SU-DHL-6 (cell line): ENCODE data around the gene ANKRD44.

Experiments
- H2AFZ ChIP-seq: fragments of 200-600 bp; sonication (generic); 2 replicates; pipeline ENCODE4 v1.6.1; 2014; ENCODE audit warnings: low read depth, mild to moderate bottlenecking, moderate library complexity, mixed read lengths, antibody characterized with exemption, low read length; ENCODE audit not compliant: severe bottlenecking
- H3F3A ChIP-seq: fragments of 200-600 bp; shearing (Covaris generic); 2 replicates; pipeline ENCODE4 v1.6.0; 2016; ENCODE audit warnings: antibody characterized with exemption, mild to moderate bottlenecking; ENCODE audit not compliant: insufficient read depth
- H3K27ac ChIP-seq: fragments of 200-600 bp; sonication (generic); 2 replicates; pipeline ENCODE4 v1.5.1; 2016; ENCODE audit warnings: low read depth, mild to moderate bottlenecking, low read length, moderate library complexity, mixed read lengths
- H3K27me3 ChIP-seq: fragments of 200-600 bp; sonication (generic), shearing (Covaris generic); 2 replicates; pipeline ENCODE4 v1.6.0; 2014; ENCODE audit warnings: mild to moderate bottlenecking, low read length
- H3K36me3 ChIP-seq: fragments of 200-600 bp; sonication (generic); 2 replicates; pipeline ENCODE4 v1.6.1; 2014; ENCODE audit warnings: mild to moderate bottlenecking, low read length, mixed read lengths
- H3K4me2 ChIP-seq: fragments of 300-600, 200-600 bp; shearing (Covaris generic), sonication (generic); 2 replicates; pipeline ENCODE4 v1.6.0; 2014; ENCODE audit warnings: low read length, low read depth, mild to moderate bottlenecking; ENCODE audit not compliant: poor library complexity, severe bottlenecking
- H3K4me3 ChIP-seq: fragments of 200-600 bp; sonication (generic); 2 replicates; pipeline ENCODE4 v1.5.1; 2014; ENCODE audit warnings: antibody characterized with exemption, low read length, mild to moderate bottlenecking, mixed read lengths; ENCODE audit not compliant: insufficient read depth, poor library complexity, severe bottlenecking
- H3K79me2 ChIP-seq: fragments of 200-600 bp; sonication (generic); 2 replicates; pipeline ENCODE4 v1.6.1; 2014; ENCODE audit warnings: mild to moderate bottlenecking, low read length, moderate library complexity; ENCODE audit not compliant: insufficient read depth
- H3K9ac ChIP-seq: fragments of 200-600 bp; sonication (generic); 2 replicates; pipeline ENCODE4 v1.7.0; 2014; ENCODE audit warnings: mild to moderate bottlenecking, low read length
- H3K9me2 ChIP-seq: fragments of 200-600 bp; sonication (generic); replicated peaks from 2 replicates; pipeline ENCODE4 v1.6.1; 2014; ENCODE audit warnings: low read length; ENCODE audit not compliant: insufficient read depth
- H3K9me3 ChIP-seq: fragments of 200-600 bp; sonication (generic); 2 replicates; pipeline ENCODE4 v1.6.1; 2014; ENCODE audit warnings: low read length, mixed read lengths; ENCODE audit not compliant: insufficient read depth
- H4K20me1 ChIP-seq: fragments of 200-600 bp; sonication (generic); 2 replicates; pipeline ENCODE4 v1.6.1; 2014; ENCODE audit warnings: low read depth, mild to moderate bottlenecking, antibody characterized with exemption, low read length, moderate library complexity, mixed read lengths
- EZH2phosphoT487 ChIP-seq: fragments of 200-600 bp; sonication (generic), shearing (Covaris generic); conservative IDR thresholded peaks from 2 replicates; pipeline ENCODE4 v1.6.1; 2018; ENCODE audit warnings: mild to moderate bottlenecking, antibody characterized with exemption, low read length, moderate library complexity, mixed read lengths
- TF ChIP-seq, protein P1 (sequence below): fragments of 200-600 bp; sonication (generic); IDR thresholded peaks from one replicate; pipeline ENCODE4 v1.5.1; 2017; ENCODE audit warnings: antibody characterized with exemption, mild to moderate bottlenecking, low read length, moderate library complexity; ENCODE audit not compliant: insufficient read depth, poor library complexity, severe bottlenecking

ANKRD44 gene

GRCh38 chr2:197167608-197168314 is 142.8 kb downstream of the ANKRD44 start:
- Histone ChIP-seq H3K36me3 (no peaks in the 10 kb centered on the region), H3K9me2 (no peaks in the 10 kb centered on the region), H3K4me3 (no peak overlapping the region), H3F3A (no peaks in the 10 kb centered on the region), H3K27me3 (no peaks in the 10 kb centered on the region), H4K20me1 (no peaks in the 10 kb centered on the region), H3K4me2 (no peak overlapping the region), H3K79me2 (peaks cover 8% of the 10 kb centered on the region; the same call in 1 of the 2 replicates), H3K9me3 (no peaks in the 10 kb centered on the region), H3K9ac (no peak overlapping the region), H3K27ac (no peak overlapping the region), H2AFZ (no peak overlapping the region)
- TF ChIP-seq, protein P1, sequence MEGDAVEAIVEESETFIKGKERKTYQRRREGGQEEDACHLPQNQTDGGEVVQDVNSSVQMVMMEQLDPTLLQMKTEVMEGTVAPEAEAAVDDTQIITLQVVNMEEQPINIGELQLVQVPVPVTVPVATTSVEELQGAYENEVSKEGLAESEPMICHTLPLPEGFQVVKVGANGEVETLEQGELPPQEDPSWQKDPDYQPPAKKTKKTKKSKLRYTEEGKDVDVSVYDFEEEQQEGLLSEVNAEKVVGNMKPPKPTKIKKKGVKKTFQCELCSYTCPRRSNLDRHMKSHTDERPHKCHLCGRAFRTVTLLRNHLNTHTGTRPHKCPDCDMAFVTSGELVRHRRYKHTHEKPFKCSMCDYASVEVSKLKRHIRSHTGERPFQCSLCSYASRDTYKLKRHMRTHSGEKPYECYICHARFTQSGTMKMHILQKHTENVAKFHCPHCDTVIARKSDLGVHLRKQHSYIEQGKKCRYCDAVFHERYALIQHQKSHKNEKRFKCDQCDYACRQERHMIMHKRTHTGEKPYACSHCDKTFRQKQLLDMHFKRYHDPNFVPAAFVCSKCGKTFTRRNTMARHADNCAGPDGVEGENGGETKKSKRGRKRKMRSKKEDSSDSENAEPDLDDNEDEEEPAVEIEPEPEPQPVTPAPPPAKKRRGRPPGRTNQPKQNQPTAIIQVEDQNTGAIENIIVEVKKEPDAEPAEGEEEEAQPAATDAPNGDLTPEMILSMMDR, result no peak

GRCh38 chr2:197165020-197165419 is 145.6 kb downstream of the ANKRD44 start:
- H3K4me3 ChIP-seq, result no peak overlapping the region
- peaks cover 16% of the 10 kb centered on the region; the same call in 1 of the 2 replicates for H3K79me2 ChIP-seq
- no peaks in the 10 kb centered on the region for H3K27me3 ChIP-seq
- no peaks in the 10 kb centered on the region for H4K20me1 ChIP-seq
- H3K27ac ChIP-seq, result no peak overlapping the region
- H3K9me3 ChIP-seq, result no peaks in the 10 kb centered on the region
- no peak overlapping the region for H2AFZ ChIP-seq
- H3K36me3 ChIP-seq, result no peaks in the 10 kb centered on the region
- H3K9me2 ChIP-seq, result no peaks in the 10 kb centered on the region
- H3F3A ChIP-seq, result peaks cover 17% of the 10 kb centered on the region
- no peak for TF ChIP-seq EZH2phosphoT487
- TF ChIP-seq, protein P1, result no peak
- no peak overlapping the region for H3K4me2 ChIP-seq
- no peak overlapping the region for H3K9ac ChIP-seq

- Histone ChIP-seq H2AFZ (no peak overlapping the region), H3K79me2 (peaks cover 22% of the 10 kb centered on the region; the same call in 1 of the 2 replicates), H3K27ac (no peak overlapping the region), H3K27me3 (no peaks in the 10 kb centered on the region), H4K20me1 (no peaks in the 10 kb centered on the region), H3F3A (peaks cover 17% of the 10 kb centered on the region), H3K9me2 (no peaks in the 10 kb centered on the region), H3K4me3 (no peak overlapping the region), H3K4me2 (no peak overlapping the region), H3K9me3 (no peaks in the 10 kb centered on the region), H3K9ac (no peak overlapping the region), H3K36me3 (no peaks in the 10 kb centered on the region)
- TF ChIP-seq, protein P1, result no peak
- no peak for TF ChIP-seq EZH2phosphoT487
Observed at GRCh38 chr2:197164141-197164754, 146.3 kb downstream of the ANKRD44 start.
